Pancreas (tissue), 10 donors: ENCODE measurements around the gene ABCC9. TPM values are rescaled to one million over a fixed set of nuclear protein-coding genes. Genes with fewer than 3 reads are reported as not detected.

ENCODE experiments used
- ATAC-seq, 4 donors: fragments of 200-7000 bp; cut with Tn5 transposase; one replicate each; pipeline versions ENCODE4 v1.8.0 to v1.9.1; 2020; ENCODE audit warnings: mild to moderate bottlenecking in 4 of 4, moderate library complexity in 4 of 4
- DNase-seq, 6 donors: peaks; one replicate each; pipeline ENCODE4 v3.0.0-alpha.2; 2020
- FAIRE-seq: peaks from 2 replicates; lab custom pipeline; 2012; peaks lifted over from hg19 to GRCh38; lab: Jason Lieb, UNC
- H3K27ac ChIP-seq, 4 donors: fragments of 200-600 bp; sonication (generic); 1 replicate in 3 of 4; 2 replicates in 1 of 4; pipeline versions ENCODE4 v1.5.0 to v1.8.0; 2020
- H3K27me3 ChIP-seq, 4 donors: fragments of 200-600 bp; one replicate each; pipeline ENCODE4 v1.8.0; 2021
- H3K36me3 ChIP-seq, 3 donors: fragments of 200-600 bp; sonication (generic) in 1 of 3; one replicate each; pipeline versions ENCODE4 v1.5.0 to v1.8.0; 2020 to 2021
- H3K4me1 ChIP-seq, 3 donors: fragments of 200-600 bp; one replicate each; pipeline ENCODE4 v1.8.0; 2021
- H3K4me3 ChIP-seq, 4 donors: fragments of 200-600 bp; sonication (generic) in 2 of 4; one replicate each; pipeline versions ENCODE4 v1.5.0 to v1.8.0; 2020 to 2021
- H3K9me3 ChIP-seq, 4 donors: fragments of 200-600 bp; one replicate each; pipeline ENCODE4 v1.8.0; 2021
- WGBS, 2 donors: extraction: QIAGEN DNeasy Blood & Tissue Kit; methylation state at CpG; one replicate each; pipeline ENCODE4 v1.1.7; 2013; 5-methylcytosine and 5-hydroxymethylcytosine counted together
- intact Hi-C, 3 donors: fragments of 100-400 bp; cut with DNase I; formaldehyde crosslinking; loops; one replicate each; pipeline versions ENCODE4 v1.11.1 to v1.14.2; 2022
- polyA plus RNA-seq, 2 donors: library from polyadenylated mRNA; stranded (reverse); fragments of 200-250 nt; gene quantifications; one replicate each; pipeline ENCODE4 v1.2.3, GENCODE V29; 2013
- total RNA-seq, 6 donors: library from RNA; stranded (reverse); fragmentation: NEBNext Ultra II Directional in 4 of 6; extraction: Animal tissue kit (Norgen Biotek cat#: 25700) in 4 of 6; gene quantifications; one replicate each; pipeline versions ENCODE4 v1.2.1 to v1.2.4, GENCODE V29; 2021 to 2023
- TF ChIP-seq, protein P1 (sequence below), 4 donors: fragments of 200-600 bp; sonication (generic) in 3 of 4; IDR thresholded peaks; one replicate each; pipeline versions ENCODE4 v1.5.0 to v1.8.0; 2021; ENCODE audit warnings: antibody characterized with exemption in 4 of 4
- donor health status: healthy with polysubstance abuse.
- donor health status: DM: no; HTN: no; CAD: no; lungs with moderate emphysema.
- donor health status: DM: no; HTN: no; CAD: no.
- donor health status: control.
- donor health status: control.
- donor health status: Bipolar disorder and iron deficiency.
- donor health status: DM: yes; HTN: yes; CAD: no.
- donor health status: DM: no; HTN: no; CAD: no.
- donor health status: DM: no; HTN: no; CAD: no.
- donor health status: DM: yes; HTN: yes; CAD: no.

Gene ABCC9
- total and polyA plus RNA-seq, 8 donors: 1.4 to 19.3 (median 5.5) TPM

DNA sequence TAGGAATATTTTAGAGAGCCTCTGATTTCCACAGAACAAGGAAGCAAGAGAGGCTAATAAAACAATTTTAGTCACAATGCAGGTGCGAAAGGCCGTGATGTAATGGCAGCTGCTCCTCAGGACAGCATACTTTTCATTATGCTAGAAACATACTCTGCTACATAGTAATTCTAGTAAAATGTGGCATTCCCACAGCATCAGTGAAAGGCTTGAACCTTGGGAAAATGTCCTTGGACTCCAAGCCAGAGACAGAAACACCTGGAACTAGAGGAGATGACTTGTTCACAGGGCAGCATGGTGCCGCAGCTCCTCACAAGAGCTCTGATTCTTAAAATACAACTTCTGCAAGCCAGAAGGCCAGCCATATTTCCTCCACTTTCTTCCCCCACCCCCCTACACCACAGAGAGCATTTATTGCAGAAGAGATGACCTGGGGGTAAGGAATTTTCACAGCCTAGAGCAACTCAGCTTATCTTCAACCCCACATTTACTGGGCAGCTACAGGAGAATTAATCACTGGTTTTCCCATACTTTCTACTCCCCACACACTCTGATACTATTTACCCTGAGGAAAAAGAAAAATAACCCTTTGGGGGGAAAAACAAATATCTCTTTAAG, 15.8 kb downstream of the ABCC9 start:
- Histone ChIP-seq H3K27ac (no peak overlapping the region), H3K36me3 (no peaks in the 10 kb centered on the region), H3K9me3 (no peaks in the 10 kb centered on the region), H3K4me3 (no peak overlapping the region), H3K27me3 (no peaks in the 10 kb centered on the region), H3K4me1 (no peaks in the 10 kb centered on the region)
- ATAC-seq: no peak
- intact Hi-C loops: no loop called here
- 94 to 95% methylated on average over 3 of the region's 3 CpGs for WGBS, 2 donors
- DNase-seq: no peak
- FAIRE-seq: no peak
- TF ChIP-seq, protein P1, sequence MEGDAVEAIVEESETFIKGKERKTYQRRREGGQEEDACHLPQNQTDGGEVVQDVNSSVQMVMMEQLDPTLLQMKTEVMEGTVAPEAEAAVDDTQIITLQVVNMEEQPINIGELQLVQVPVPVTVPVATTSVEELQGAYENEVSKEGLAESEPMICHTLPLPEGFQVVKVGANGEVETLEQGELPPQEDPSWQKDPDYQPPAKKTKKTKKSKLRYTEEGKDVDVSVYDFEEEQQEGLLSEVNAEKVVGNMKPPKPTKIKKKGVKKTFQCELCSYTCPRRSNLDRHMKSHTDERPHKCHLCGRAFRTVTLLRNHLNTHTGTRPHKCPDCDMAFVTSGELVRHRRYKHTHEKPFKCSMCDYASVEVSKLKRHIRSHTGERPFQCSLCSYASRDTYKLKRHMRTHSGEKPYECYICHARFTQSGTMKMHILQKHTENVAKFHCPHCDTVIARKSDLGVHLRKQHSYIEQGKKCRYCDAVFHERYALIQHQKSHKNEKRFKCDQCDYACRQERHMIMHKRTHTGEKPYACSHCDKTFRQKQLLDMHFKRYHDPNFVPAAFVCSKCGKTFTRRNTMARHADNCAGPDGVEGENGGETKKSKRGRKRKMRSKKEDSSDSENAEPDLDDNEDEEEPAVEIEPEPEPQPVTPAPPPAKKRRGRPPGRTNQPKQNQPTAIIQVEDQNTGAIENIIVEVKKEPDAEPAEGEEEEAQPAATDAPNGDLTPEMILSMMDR (IDR thresholded peaks at IDR 0.05): no peak

DNA sequence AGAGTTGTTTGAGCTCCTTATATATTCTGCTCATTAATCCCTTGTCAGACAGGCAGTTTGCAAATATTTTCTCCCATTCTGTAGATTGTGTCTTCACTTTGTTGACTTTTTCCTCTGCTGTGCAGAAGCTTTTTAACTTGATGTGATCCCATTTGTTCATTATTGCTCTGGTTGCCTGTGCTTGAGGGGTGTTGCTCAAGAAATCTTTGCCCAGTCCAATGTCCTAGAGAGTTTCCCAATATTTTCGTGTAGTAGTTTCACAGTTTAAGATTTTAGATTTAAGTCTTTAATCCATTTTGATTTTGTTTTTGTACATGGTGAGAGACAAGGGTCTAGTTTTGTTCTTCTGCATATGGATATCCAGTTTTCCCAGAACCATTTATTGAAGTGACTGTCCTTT, 19.8 kb downstream of the ABCC9 start:
- Histone ChIP-seq H3K27me3 (no peaks in the 10 kb centered on the region), H3K27ac (no peak overlapping the region), H3K4me1 (no peaks in the 10 kb centered on the region), H3K36me3 (no peaks in the 10 kb centered on the region), H3K4me3 (no peak overlapping the region), H3K9me3 (peaks cover 0 to 4% (median 0%) of the 10 kb centered on the region in 4 donors)
- TF ChIP-seq, protein P1 (IDR thresholded peaks at IDR 0.05): no peak
- FAIRE-seq: no peak
- DNase-seq: no peak
- ATAC-seq: no peak
- intact Hi-C loops: no loop called here
- WGBS, 2 donors: 73 to 85% methylated on average over 1 of the region's 1 CpG

DNA sequence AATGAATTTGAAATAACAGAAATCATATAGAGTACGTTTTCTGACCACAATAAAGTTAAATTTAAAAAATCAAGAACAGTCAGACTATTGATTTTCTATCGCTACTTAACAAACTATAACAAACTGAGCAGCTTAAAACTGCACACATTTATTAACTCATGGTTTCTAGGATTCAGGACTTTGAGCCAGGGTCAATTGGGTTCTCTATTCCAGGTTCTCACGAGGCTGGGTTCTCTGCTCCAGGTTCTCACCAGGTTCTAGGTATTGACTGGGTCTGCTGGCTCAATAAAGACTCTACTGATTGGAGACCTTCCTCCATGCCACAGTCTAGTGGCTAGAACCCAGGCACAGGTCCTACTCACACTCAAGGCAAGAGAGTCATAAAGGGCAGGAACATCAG, 22.8 kb downstream of the ABCC9 start:
- Histone ChIP-seq H3K9me3 (peaks cover 0 to 4% (median 0%) of the 10 kb centered on the region in 4 donors), H3K4me3 (no peak overlapping the region), H3K27ac (no peak overlapping the region), H3K4me1 (no peaks in the 10 kb centered on the region), H3K36me3 (no peaks in the 10 kb centered on the region), H3K27me3 (no peaks in the 10 kb centered on the region)
- DNase-seq (no peak), FAIRE-seq (no peak), ATAC-seq (no peak)
- WGBS, 2 donors: 51 to 64% methylated on average over 3 of the region's 3 CpGs
- TF ChIP-seq, protein P1 (IDR thresholded peaks at IDR 0.05): no peak
- intact Hi-C loops: no loop called here

DNA sequence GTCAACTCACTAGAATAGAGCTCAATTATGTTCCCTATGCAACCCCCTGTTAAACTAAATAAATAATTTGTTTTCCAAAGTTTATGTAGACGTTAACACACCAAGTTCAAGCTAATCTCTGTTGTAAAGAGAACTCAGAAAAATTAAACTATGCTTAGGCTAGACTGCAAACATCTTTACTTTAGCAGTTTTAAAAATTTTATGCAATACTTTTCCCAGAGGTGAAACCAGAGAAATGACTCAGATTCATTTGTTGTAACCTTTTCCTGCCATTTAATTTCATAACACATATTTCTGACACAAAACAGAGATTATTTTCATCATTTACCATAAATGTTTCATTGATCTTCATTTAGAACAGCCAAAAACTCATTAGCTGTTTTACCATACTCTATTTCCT, 27.4 kb downstream of the ABCC9 start:
- ATAC-seq (no peak), FAIRE-seq (no peak)

DNA sequence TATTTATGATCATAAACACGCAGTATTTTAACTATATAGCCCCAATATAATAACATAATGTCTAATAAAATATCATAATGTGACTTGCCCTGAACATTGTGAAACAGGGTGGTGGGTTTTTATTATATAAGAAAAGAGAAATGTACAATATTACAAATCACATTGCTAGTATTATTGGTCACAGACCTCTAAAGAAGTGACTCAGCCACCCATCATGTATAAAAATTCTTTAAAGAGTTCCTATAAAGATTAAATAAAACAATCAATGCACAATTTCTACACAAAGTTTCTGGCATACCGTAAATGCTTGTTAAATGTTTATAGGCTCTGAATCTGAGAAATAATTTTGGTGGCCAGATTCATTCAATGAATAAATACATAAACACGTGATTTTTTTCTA, 28.9 kb downstream of the ABCC9 start:
- intact Hi-C loops: no loop called here
- Histone ChIP-seq H3K4me1 (no peaks in the 10 kb centered on the region), H3K4me3 (no peak overlapping the region), H3K27ac (no peak overlapping the region), H3K9me3 (no peaks in the 10 kb centered on the region), H3K27me3 (no peaks in the 10 kb centered on the region), H3K36me3 (no peaks in the 10 kb centered on the region)
- ATAC-seq (no peak), DNase-seq (no peak), FAIRE-seq (no peak)
- WGBS, 2 donors: 77 to 84% methylated on average over 3 of the region's 3 CpGs
- TF ChIP-seq, protein P1 (IDR thresholded peaks at IDR 0.05): no peak

More for the DNA sequence above, 27.4 kb downstream of the ABCC9 start:
- no peak overlapping the region for H3K27ac ChIP-seq
- no peaks in the 10 kb centered on the region for H3K4me1 ChIP-seq
- peaks cover 0 to 2% (median 0%) of the 10 kb centered on the region in 4 donors for H3K9me3 ChIP-seq
- no peaks in the 10 kb centered on the region for H3K36me3 ChIP-seq
- no peaks in the 10 kb centered on the region for H3K27me3 ChIP-seq
- no peak overlapping the region for H3K4me3 ChIP-seq
- TF ChIP-seq, protein P1 (IDR thresholded peaks at IDR 0.05): no peak
- intact Hi-C loops: no loop called here
- DNase-seq: no peak
- 51 to 54% methylated on average over 1 of the region's 1 CpG for WGBS, 2 donors
